Left cardiac atrium (tissue), 4 donors: Measurements from ENCODE around the gene CNIH2. TPM values are rescaled to one million over a fixed set of nuclear protein-coding genes. Genes with fewer than 3 reads are reported as not detected.

Experiments used
- ATAC-seq, 2 donors: fragments of 200-7000 bp; cut with Tn5 transposase; one replicate each; pipeline ENCODE4 v1.9.1; 2020; ENCODE audit warnings: mild to moderate bottlenecking in 2 of 2, moderate library complexity in 2 of 2
- DNase-seq: peaks from one replicate; pipeline ENCODE4 v3.0.0-alpha.2; 2020
- intact Hi-C, 2 donors: fragments of 100-400 bp; cut with DNase I; formaldehyde crosslinking; loops; one replicate each; pipeline versions ENCODE4 v1.14.1 to v1.15.1; 2022 to 2023
- long read RNA-seq: library from polyadenylated mRNA; unstranded; transcript quantifications from one replicate; pipeline ENCODE4 v2.0.0, GENCODE V29; 2021
- total RNA-seq, 2 donors: library from RNA; stranded (reverse); fragmentation: NEBNext Ultra II Directional; extraction: Animal tissue kit (Norgen Biotek cat#: 25700); gene quantifications; one replicate each; pipeline ENCODE4 v1.2.1, GENCODE V29; 2021
- donor health status: DM: no; HTN: yes; CAD: no.
- donor health status: DM: no; HTN: yes; CAD: no; lungs with severe emphysema.
- donor health status: DM: yes; HTN: yes; CAD: no.
- donor health status: Dilated cardiomyopathy.

The CNIH2 gene
- total RNA-seq: not detected
- long read RNA-seq: 0 reads

DNA sequence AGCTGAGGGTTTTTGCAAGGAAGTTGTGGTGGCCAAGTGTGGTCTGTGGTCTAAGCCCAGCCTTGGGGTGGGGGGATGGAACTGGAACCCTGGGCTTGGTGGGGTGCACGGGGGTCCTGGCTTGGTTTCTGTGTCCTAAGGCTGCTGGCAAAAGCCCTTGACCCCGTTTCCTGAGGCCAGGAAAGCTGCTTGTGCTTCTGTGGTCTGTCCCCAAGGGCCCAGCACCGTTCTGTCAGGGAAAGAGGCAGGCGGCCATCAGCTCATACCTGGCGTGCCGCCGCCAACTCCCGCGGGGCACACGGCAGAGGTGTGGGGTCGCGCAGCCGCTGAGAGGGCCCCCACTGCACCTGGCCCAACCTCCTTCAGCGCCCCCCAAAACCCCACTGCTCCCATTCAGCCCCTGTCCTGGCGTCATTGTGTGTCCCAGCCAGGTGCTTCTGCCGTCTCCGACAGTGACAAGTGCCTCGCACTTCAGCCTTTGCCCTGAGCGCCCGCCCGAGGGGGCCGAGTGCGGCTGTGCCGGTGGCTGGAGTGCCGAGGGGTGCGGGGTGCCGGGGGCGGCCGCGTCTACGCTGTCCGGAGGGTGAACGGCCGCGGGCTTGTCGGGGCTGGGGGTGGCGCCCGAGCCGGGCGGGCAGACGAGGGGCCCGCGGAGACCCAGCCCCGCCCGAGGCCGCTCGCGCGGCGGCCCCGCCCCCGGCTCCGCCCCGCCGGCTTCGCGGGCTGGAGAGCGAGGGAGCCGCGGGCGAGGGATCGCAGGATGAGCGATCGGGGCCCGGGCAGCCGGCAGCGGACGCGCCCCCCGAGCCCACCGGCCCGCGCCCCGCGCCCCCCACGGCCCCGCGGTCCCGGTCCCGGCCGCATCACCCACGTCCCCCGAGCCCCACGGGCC is at the start of gene CNIH2:
Gene CNIH2 (plus strand): TSS at position 705 of the 892 bp plus-strand sequence. CDS start 282 bp downstream, outside the sequence.
- DNase-seq: no peak
- peak; percentile 14 to 51 for ATAC-seq
- intact Hi-C loops: no loop called here

DNA sequence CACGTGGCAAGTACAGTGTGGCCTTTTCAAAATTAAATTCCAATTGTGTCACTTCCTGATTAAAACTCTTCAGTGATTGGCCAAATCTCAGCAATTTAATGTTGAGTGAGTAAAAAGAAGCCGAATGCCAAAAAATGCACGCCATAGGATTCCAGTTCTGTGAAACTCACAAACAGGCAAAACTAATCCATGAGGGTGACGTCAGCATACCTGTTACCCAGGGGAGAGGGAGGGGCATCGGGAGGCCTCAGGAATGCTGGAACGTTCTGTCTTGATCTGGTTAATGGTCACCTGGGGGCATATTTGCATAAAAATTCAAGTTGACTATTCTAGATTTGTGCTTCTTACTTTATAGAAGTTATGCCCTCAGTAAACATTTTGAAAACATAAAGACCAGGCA is 49.5 kb upstream of the CNIH2 start:
- ATAC-seq: no peak
- DNase-seq: no peak
- intact Hi-C loops: loop anchor here in 1 of 2 donors (10.0 kb wide), 1 partner anchor 56 kb away; the partner anchor contains the start of gene YIF1A

DNA sequence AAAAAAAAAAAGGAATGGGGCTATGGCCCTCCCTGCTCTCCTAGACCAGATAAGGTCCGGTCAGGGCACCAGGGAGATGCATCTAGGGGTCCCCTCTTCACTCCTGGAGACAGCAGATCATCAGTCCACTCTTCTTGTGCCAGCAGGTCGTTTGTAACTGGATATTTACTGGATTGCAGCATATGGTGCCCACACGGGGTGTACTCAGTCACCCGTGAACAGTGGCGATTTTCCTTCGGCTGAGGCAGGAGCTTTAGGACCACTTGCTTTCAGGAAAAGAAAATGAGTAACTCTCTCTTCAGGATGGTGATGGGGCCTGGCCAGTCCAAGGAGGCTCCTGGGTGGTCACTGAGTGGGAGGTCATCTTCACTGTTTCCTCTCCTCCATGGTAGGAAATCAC is 47.8 kb upstream of the CNIH2 start:
- intact Hi-C loops: no loop called here
- DNase-seq (no peak), ATAC-seq (no peak)

DNA sequence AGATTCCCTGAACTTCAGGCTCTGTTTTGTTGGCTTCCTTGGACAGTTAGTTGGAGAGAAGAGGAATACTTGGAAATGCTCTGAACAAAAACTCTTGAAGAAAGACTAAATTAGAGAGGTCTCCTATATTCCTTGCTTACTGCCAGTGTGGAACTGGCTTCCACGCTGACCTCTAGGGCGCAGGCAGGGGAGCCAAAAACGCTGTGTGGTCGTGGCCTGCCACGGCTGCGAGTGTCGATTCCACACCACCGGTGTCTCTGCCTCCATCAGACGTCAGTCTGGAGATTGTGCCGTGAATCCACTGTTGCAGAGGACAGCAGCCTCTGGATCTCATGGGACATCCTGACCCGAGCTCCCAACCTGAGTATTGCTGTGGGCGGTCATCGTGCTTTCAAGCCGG is 47.0 kb upstream of the CNIH2 start:
- DNase-seq: no peak
- ATAC-seq: no peak

DNA sequence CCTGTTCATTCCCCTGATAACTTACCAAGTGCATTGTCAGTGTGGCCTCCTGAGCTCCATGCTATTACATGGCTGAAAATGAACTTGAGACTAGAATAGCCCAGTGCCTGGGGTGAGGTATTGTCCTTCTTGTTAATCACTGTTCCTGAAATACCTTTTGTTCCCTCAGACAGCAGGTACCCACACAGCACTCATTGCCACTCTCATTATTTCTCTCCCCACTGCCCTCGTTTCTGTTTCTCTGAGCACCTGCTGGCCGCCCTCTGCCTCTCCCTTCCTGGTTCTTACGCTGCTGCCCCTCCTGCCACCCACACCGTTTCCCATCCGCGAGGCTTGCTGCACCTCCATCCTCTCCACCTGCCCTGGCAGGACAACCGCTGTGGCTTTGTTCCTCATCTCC is 46.4 kb upstream of the CNIH2 start:
- intact Hi-C loops: no loop called here
- no peak for DNase-seq
- ATAC-seq: no peak

More for the DNA sequence above, 47.0 kb upstream of the CNIH2 start:
- intact Hi-C loops: no loop called here

DNA sequence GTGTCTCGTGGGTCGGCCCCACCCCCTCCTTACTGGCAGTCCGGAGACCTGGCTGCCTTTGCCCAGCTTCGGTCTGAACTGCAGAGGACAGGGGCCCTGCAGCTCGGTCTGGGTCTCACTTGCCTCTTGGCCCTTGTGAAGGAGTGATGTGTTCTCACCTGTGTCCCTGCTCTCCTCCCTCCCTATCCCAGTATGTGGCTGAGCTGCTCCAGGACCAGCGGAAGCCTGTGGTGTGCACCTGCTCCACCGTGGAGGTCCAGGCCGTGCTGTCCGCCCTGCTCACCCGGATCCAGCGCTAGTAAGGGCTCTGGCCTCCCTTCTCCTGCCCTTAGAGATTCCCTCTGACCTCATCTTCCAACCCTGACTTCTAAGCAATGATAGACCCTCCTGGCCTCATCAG is 45.2 kb upstream of the CNIH2 start:
- intact Hi-C loops: no loop called here
- DNase-seq (no peak), ATAC-seq (no peak)

DNA sequence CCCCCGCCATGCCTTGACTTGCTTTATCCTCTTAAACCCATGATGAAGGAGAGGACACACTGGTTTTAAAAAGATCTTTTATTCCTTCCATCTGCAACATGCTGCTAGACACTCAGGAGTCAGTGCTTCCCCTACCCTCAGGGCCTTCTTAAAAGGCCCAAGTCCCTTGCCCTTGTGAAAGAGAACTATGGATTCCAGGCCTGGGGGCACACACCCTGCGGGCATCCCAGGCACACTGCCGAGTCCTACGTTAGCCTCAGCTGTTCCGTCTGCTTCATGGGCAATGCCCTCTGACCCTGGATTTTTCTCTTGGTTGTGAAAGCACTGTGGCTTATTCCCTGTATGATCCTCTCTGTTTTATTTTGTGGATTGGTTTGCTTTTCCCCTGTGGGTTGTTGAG is 44.7 kb upstream of the CNIH2 start:
- intact Hi-C loops: no loop called here
- ATAC-seq: no peak
- DNase-seq: no peak

DNA sequence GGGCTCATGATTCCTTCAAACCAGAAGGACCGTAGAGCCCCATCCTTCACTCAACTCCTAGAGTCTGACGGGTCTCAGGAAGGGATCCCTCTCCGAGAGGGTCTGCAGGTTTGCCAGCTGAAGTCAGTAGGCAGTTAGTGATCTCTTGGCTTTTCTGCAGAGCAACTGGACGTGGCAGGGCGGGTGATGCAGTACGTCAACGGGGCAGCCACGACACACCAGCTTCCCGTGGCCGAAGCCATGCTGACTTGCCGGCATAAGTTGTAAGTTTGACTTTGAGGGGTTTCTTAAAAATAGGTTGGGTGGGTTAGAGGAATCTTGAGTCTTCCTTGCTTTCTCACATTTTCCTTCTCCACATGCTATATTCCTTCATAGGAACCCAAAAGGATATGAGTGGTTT is 42.8 kb upstream of the CNIH2 start:
- intact Hi-C loops: no loop called here
- ATAC-seq: no peak
- DNase-seq: no peak

DNA sequence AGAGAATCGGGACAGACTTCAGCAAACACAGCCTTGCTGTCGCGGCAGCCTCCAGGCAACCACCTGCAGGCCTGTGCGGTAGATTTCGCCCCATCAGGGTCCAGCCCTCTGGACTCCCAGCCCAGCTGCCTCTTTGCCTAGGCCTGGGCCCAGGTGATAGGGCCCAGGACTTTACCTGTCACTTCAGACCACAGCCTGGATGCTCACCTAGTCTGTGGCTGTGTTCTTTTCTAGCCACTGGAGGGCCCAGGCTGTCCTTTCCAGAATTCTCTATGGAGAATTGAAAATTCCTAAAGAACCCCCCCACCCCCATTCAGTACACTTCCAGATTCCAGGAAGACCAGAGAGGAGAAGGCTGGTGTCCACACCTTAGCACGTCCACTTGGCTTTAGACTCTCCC is 40.1 kb upstream of the CNIH2 start:
- ATAC-seq (no peak), DNase-seq (no peak)
- intact Hi-C loops: no loop called here

DNA sequence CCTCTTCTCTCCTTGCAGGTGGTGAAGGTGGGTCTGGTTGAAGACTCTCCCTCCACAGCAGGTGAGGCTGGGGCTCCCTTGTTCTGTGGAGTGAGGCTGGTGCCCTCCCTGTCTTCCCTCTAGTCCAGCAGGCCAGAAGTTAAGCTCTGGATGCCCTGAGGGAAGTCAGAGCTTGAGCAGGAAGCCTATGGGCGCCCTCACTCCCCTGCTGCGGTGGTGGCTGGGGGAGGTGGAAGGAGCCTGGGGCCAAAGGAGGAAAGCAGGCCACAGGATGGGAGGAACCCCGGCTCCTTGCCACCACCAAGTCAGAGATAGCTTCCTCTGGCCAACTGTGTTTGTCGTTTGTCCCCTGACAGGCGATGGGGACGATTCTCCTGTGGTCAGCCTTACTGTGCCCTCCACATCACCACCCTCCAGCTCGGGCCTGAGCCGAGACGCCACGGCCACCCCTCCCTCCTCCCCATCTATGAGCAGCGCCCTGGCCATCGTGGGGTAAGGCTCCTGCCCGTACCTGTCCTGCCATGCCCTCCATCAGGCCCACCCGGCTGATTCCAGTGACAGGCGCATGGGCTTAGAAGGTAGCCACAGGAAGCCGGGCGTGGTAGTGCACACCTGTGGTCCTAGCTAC is 39.1 kb upstream of the CNIH2 start:
- intact Hi-C loops: no loop called here
- no peak for DNase-seq
- no peak for ATAC-seq

DNA sequence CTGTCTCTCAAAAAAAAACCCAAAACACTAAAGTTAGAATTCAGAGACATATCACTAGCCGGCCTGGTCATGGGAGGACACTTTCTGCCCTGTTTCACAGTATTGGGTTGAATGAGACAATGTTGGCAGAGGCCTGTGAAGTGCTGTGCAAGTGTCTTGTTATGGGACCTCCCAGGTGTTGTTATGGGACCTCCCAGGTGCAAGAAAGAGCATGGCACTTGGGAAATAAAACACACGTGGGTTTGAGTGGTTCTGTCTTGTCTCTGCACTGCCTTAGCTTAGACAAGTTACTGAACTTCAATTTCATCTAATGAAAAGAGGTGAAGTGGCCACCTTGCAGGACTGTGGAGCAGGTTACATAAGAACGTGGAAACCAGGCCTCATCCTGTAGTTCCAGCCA is 38.5 kb upstream of the CNIH2 start:
- ATAC-seq: no peak

DNA sequence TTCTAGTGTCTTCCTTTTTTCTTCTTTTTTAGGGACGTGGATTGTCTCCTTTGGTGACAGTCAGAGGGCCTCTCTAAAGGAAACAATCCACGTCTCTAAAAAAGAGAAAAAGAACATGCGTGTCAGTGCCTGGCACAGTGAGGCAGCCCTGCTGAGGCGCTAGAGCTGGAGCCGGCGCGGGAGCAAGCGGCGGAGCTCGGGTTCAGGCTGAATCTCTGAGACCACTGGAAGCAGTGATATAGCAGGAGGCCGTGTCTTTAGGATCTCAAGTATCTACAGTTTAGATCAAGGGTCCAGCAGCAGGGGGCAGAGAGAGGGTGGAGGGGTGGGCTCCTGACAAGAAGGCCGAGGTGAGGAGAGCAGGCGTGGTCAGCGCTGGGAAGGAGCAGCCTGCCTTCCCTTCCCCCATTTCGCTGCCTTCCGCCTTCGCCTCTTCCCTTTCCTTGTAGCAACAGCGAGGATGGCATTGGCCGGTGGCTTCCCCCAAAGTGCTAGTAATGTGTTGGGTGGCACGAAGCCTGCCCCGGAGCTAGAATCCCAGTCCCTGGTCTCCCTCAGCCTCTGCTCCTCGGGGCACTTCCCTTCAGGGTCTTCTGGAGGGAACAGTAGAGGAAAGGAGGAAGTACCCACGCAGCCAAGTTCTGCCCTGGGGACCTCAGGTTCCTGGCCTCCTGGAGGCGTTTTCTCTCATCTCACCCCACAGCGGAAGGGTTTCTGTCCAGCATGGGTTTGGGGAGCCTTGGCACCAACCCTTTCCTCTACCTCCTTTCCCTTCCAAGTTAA is 37.8 kb upstream of the CNIH2 start:
- ATAC-seq (no peak), DNase-seq (no peak)
- intact Hi-C loops: no loop called here

More for the DNA sequence above, 38.5 kb upstream of the CNIH2 start:
- intact Hi-C loops: no loop called here
- DNase-seq: no peak

DNA sequence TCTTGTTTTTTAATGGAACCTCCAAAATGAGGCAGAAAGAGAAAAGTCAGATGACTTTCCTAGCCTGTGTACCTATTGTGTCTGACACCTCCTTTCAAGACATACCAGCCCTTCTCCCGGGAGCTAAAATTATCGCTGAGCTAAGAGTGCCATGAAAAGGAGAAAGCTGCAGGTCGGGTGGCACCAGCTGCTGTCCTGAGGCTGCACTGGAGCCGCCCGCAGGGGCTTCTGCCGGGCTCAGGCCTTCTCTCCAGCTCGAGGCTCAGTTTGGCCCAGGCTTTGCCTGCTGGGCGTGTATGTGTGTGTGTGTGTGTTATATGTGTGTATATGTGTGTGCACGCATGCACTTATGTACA is 37.2 kb upstream of the CNIH2 start:
- intact Hi-C loops: no loop called here
- ATAC-seq (no peak), DNase-seq (no peak)

DNA sequence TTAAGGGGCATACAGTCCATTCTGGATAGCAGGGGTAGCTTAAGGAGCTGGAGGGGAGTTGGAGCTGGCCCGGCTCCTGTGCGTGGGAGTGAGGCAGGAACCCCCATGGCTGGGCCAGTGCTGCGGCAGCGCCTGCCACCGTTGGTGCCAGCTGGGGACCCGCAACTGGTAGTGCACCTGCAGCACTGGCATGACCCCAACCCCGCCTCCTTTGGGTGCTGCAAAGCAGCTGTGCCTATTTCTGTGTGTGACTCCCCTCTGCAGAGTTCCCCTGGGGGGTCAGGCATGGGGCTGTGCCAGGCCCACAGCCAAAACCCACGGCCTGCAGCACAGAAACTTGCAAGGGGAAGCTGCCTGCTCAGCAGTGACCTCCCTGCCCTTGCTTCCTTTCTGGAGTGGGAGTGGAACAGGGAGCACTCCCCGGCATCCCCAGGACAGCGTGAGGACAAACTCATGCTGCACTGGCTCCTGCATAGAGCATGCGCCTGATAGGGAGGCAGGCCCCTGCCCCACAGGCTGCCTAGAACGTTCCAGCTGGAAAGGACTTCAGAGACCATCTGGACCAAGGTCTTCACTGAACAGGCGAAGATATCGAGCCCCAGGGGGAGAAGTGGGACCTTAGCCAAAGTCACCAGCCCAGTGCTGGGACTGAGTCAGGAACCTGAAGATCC is 35.7 kb upstream of the CNIH2 start:
- DNase-seq (no peak), ATAC-seq (peak in 1 of 2 donors; percentile 13)
- intact Hi-C loops: no loop called here

DNA sequence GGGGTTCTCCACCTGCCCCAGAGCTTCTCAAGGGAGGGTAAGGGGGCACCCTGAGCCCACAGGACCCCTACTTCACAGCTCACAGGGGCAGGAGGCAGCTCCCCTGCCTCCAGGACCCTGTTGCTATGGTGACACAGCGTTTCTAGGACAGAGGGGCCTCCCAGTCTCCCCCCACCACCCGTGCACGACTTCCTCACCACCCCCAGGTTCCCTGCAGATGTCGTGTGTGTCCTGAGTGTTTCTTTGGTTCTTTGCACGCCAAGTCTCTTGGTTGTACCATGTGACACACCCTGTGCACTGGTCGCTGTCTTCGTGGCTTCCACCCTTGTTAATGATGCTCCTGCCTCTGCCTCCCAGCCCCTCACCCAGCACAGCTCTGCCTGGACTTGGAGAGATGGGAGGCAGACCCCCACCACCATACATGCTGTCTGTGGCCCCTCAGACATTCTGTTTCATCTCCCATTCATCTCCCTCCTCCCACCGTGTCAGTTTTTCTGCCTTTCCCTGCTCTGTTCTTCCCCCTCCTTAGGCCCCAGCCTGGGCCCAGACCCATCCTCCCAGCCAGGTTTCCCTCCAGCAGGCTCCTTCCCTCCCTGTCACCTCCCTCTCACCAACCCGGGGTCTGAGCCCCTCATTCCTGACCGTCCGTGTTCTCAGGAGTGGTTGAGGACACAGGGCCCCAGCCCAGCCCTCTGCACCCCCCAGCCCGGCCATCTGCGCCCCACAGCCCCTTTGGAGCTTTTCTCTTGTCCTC is 34.0 kb upstream of the CNIH2 start:
- ATAC-seq: peak in 1 of 2 donors; percentile 9
- intact Hi-C loops: no loop called here

DNA sequence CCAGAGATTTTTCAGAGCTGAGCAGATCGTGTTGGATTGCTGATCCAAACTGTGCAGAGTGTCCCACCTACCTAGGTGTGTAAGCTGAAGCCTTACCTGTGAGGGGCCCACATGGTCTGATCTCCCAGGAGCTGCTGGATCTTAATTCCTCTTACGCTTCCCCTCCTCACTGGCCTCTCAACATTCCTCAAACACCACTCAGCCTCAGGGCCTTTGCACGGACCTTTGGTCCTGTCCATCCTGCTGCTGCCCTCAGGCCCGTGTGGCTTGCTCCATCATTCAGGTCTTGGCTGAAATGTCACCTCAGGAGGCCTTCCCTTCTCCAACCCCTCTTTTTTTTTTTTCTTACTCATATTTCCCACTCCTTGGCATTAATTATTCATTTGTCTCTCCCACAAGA is 30.7 kb upstream of the CNIH2 start:
- intact Hi-C loops: no loop called here
- ATAC-seq (no peak), DNase-seq (no peak)

More for the DNA sequence above, 34.0 kb upstream of the CNIH2 start:
- DNase-seq: no peak

DNA sequence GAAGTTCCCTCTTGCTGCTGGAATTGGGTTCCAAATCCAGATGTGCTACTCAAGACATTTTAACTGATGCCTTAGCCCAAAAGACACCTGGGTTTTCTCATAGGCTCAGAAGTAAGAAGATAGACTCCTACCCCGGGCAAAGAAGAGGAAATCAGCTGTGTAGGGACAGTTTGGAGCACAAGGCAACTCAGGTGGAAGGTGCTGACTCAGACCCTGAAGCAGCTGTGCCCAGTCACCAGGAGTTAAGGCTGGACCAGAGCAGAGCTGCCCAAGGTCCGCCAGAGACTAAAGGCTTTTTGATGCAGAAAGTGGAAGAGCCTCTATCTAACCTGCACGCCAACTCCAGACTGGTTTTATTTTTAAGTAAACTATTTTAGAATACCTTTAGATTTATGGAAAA is 30.2 kb upstream of the CNIH2 start:
- no peak for DNase-seq
- ATAC-seq: no peak
- intact Hi-C loops: no loop called here

DNA sequence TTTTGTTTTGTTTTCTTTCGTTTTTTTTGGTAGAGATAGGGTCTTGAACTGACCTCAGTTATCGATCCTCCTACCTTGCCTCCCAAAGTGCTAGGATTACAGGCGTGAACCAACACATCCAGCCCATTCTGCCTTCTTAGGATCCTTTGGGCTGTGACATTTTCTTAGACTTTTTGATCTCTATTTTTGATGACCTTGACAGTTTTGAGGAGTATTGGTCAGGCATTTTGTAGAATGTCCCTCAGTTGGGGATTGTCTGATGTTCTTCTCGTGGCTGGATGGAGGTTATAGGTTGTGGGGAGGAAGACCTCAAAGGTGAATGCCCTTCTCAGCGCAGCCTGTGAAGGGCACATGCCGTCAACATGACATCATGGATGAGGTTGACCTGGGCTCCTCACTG is 29.1 kb upstream of the CNIH2 start:
- ATAC-seq: no peak
- intact Hi-C loops: no loop called here

DNA sequence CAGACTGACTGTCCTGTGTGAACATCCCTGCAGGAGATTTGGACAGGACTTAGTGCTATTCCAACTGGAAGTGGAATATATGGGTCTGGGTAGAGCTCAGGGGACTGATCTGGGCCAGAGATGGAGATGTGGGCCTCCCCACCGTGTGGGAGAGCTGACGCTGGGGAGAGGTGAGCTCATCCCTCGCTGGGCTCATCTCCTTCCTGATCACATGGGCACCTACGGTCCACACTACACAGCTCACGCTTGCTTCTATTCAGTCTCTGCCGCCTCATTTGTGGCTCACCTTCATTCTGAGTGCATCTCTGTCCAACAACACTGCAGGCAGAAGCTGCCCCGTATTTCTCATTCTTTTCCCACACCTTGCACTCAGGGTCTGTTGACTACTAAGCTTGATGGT is 26.2 kb upstream of the CNIH2 start:
- no peak for DNase-seq
- ATAC-seq: no peak
- intact Hi-C loops: no loop called here

More for the DNA sequence above, 29.1 kb upstream of the CNIH2 start:
- DNase-seq: no peak
